ENCODE results near the gene SLC26A1. TPM values are rescaled to one million over a fixed set of nuclear protein-coding genes. Genes with fewer than 3 reads are reported as not detected.

Gene SLC26A1
- polyA plus RNA-seq, 3 donors from 2014 or later, result 0.52 to 0.77 TPM; not detected in 1

GRCh38 chr4:1022739-1023066 is 29.5 kb upstream of the SLC26A1 start:
- Mint-ChIP-seq H3K4me3 (no peak overlapping the region), H3K36me3 (no peaks in the 10 kb centered on the region), H3K27ac (no peak overlapping the region), H3K27me3 (ENCODE audit: low read depth in 3 of 3) (peaks cover 0 to 3% (median 0%) of the 10 kb centered on the region in 3 donors), H3K9me3 (no peaks in the 10 kb centered on the region), H3K4me1 (peaks cover 0 to 3% of the 10 kb centered on the region in 2 donors)
- no peak for DNase-seq

DNA sequence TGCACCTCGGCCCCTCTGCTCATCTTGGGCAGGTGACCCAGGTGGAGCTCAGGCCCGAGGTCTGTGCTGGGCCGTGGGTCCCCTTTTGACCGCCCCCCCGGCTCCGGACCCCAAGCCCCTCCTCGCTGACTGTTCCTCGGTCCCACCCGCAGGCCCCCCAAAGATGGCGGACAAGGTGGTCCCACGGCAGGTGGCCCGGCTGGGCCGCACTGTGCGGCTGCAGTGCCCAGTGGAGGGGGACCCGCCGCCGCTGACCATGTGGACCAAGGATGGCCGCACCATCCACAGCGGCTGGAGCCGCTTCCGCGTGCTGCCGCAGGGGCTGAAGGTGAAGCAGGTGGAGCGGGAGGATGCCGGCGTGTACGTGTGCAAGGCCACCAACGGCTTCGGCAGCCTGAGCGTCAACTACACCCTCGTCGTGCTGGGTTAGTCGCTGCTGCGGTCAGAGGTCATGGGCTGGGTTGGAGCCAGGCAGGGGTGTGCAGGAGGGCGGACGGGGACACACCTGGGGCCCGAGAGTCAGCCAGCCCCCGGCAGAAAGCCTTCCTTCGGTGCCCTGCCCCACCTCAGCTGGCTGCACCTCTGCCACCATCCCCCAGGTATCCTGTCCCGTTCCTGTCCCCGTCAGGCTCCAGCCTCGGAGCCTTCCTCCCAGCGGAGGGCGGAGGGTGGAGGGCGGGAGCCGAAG is 29.0 kb upstream of the SLC26A1 start:
- no peaks in the 10 kb centered on the region for H3K36me3 Mint-ChIP-seq
- no peak overlapping the region for H3K27ac Mint-ChIP-seq
- no peaks in the 10 kb centered on the region for H3K9me3 Mint-ChIP-seq
- H3K27me3 Mint-ChIP-seq (ENCODE audit: low read depth in 3 of 3), result peaks cover 0 to 3% (median 0%) of the 10 kb centered on the region in 3 donors
- H3K4me1 Mint-ChIP-seq, result peaks cover 0 to 3% of the 10 kb centered on the region in 2 donors
- no peak overlapping the region for H3K4me3 Mint-ChIP-seq
- DNase-seq, result no peak

- H3K27me3 Mint-ChIP-seq (ENCODE audit: low read depth in 3 of 3), result peaks cover 0 to 5% (median 0%) of the 10 kb centered on the region in 3 donors
- H3K27ac Mint-ChIP-seq, result no peak overlapping the region
- H3K4me3 Mint-ChIP-seq, result no peak overlapping the region
Measured at GRCh38 chr4:1021386-1022050, 28.3 kb upstream of the SLC26A1 start.

DNA sequence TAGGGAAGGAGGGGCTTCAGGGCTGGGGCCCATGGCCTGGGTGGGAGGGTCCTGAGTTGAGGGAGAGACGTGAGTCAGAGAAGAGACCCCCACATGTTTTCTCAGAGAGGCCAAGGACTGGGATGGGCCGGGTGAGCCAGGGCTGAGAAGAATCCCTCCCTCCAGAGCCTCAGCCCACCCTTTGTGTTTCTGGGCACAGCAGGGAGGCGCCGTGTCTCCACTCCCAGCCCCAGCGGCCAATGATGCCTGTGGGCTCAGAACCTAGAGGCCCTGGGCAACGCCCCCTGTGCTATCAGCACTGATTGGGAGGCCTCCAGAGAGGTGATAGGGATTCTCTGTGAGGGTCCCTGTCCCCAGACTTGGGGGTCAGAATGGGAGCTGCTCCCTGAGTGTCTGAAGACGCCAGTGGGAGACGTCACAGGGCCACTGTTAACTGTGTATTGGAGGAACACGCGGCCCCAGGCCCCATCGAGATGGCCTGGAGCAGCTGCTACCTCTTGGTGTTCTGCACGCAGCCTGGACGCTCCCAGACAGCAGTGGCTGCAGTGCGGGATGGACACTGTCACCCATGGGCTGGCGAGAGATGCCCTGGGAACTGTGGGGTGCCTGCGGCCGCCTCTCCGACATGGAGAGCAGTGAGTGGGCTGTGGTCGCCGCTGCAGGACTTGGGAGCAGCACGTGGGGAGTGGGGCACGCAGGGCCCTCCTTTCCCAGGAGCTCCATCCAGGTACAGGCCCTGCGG is 26.7 kb upstream of the SLC26A1 start:
- no peaks in the 10 kb centered on the region for H3K4me1 Mint-ChIP-seq
- no peak overlapping the region for H3K4me3 Mint-ChIP-seq
- no peak overlapping the region for H3K27ac Mint-ChIP-seq
- no peaks in the 10 kb centered on the region for H3K9me3 Mint-ChIP-seq
- no peak for DNase-seq
- peaks cover 0 to 5% (median 0%) of the 10 kb centered on the region in 3 donors for H3K27me3 Mint-ChIP-seq (ENCODE audit: low read depth in 3 of 3)
- H3K36me3 Mint-ChIP-seq, result no peaks in the 10 kb centered on the region

More at GRCh38 chr4:1021386-1022050, 28.3 kb upstream of the SLC26A1 start:
- Mint-ChIP-seq H3K36me3 (no peaks in the 10 kb centered on the region), H3K9me3 (no peaks in the 10 kb centered on the region), H3K4me1 (peaks cover 0 to 3% of the 10 kb centered on the region in 2 donors)
- no peak for DNase-seq

DNA sequence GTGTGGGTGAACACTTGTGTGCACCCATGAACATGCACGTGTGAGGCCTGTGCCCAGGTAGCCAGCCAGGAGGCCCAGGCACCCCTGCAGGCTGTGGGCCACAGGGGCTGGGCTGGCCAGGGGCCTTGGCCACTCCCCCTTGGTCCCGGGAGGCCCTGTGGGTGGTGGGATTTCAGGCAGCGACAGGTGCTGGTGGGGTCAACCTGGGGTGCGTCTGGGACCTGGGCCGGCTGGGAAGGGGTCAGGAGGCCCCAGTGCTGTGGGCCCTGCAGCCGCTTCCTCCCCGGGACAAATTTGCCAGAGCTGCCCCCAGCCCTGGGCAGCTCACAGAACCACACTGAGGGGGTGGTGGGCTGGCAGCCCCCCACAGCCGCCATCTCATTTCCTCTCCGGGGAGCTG is 26.1 kb upstream of the SLC26A1 start:
- Mint-ChIP-seq H3K4me3 (no peak overlapping the region), H3K27ac (no peak overlapping the region), H3K36me3 (no peaks in the 10 kb centered on the region), H3K27me3 (ENCODE audit: low read depth in 3 of 3) (peaks cover 0 to 5% (median 0%) of the 10 kb centered on the region in 3 donors), H3K4me1 (no peaks in the 10 kb centered on the region), H3K9me3 (no peaks in the 10 kb centered on the region)
- no peak for DNase-seq

DNA sequence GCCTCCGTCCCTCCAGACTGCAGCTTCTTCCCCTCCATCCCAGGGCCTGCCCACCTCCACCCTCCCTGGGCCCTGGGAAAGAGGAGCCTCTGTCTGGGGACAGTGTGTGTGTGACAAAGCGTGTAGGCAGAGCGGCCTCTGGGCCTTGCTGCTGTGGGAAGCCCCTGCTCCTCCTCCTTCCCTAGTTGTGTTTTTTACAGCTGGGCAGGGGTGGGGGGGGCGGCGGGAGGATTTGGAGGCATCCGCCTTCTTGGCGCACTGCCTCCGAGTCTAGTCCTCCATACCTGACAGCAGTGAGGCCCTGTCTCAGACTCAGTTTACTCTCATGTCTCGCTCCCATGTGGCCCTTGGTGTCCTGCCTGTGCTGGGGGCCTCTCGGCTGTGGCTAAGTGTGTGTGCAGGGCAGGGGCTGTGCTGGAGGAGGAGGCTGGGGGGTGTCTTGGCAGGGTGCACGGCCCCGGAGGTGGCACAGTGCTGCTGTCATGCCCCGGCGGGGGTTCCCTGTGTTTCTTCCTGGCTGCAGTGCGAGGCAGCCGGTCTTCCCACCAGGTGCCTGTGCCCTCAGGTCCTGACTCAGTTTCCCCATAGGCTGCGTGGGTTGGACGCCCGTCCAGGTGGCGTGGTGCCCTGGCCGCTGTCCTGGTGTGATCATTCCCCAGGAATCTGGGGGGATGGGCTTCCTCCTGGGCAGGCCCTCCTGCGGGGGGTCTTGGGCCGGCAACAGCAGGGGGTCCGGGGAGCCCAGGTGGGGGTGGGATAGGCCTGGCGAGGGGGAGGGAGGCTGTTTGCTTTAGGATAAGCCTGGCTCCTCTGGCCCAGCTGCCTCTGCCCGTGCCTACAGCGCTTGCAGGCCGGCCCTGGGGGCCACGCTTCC is 25.2 kb upstream of the SLC26A1 start:
- no peak overlapping the region for H3K27ac Mint-ChIP-seq
- H3K27me3 Mint-ChIP-seq (ENCODE audit: low read depth in 3 of 3), result peaks cover 0 to 7% (median 0%) of the 10 kb centered on the region in 3 donors
- H3K4me1 Mint-ChIP-seq, result no peaks in the 10 kb centered on the region
- no peak for DNase-seq
- no peaks in the 10 kb centered on the region for H3K9me3 Mint-ChIP-seq
- no peaks in the 10 kb centered on the region for H3K36me3 Mint-ChIP-seq
- H3K4me3 Mint-ChIP-seq, result no peak overlapping the region

DNA sequence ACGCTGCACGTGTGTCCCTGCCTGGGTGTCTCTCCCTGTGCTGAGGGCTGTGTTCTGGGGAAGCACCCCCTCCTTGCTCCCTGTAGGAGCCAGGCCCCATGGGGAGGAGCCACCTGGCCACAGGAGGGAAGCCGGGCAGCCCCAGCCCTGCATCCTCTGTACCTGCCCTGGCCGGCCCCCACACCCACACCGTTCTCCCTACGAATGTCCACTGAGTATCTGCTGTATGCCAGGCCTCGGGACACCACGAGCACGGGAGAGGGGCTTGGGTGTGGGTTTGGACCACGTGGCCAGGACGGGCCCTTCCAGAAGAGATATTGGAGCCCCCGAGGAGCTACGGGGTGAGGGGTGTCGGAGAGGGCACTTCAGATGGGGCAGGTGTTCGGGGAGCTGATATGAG is 24.5 kb upstream of the SLC26A1 start:
- no peak for DNase-seq
- Mint-ChIP-seq H3K27me3 (ENCODE audit: low read depth in 3 of 3) (peaks cover 0 to 7% (median 0%) of the 10 kb centered on the region in 3 donors), H3K27ac (no peak overlapping the region), H3K4me1 (no peaks in the 10 kb centered on the region), H3K4me3 (no peak overlapping the region), H3K9me3 (no peaks in the 10 kb centered on the region), H3K36me3 (no peaks in the 10 kb centered on the region)

DNA sequence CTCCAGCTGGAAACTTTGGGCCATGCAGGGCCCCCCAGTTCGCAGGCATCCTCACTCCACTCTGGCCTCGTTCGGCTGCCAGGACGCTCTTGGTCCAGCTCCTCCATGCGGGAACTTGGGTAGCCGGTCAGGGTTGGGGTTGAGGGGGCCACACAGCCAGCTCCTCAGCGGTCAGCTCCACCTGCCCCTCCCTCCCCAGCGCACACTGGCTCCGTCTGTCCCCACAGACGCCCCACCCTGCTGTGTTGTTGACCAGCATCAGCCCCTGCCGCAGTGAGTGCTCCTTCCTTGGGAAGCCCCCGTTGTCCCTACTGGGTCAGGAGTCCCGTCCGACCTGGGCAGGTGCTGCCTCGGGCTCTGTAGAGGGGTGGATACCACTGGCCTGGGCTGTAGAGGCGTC is 24.0 kb upstream of the SLC26A1 start:
- no peak for DNase-seq
- Mint-ChIP-seq H3K4me1 (no peaks in the 10 kb centered on the region), H3K4me3 (no peak overlapping the region), H3K27me3 (ENCODE audit: low read depth in 3 of 3) (peaks cover 0 to 7% (median 0%) of the 10 kb centered on the region in 3 donors), H3K27ac (no peak overlapping the region), H3K9me3 (no peaks in the 10 kb centered on the region), H3K36me3 (no peaks in the 10 kb centered on the region)

DNA sequence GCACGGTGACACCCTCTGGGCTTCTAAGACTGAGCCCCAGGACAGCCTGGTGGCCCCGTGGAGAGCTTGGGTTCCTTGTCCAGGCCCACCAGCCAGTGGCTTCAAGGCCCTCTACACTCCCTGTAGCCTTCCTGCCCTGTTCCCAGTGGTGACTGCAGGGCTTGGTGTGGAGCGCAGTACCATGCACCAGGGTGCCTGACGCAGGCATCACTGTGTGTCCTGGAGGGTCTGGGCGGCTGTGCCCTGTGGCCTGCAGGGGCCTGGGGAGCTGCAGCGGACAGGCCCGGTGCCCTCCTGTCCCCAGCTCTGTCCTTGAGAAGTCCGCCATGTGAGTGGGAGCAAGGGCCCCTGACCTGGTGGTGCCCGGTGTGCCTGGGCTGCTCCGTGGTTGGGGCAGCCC is 22.5 kb upstream of the SLC26A1 start:
- Mint-ChIP-seq H3K4me1 (peaks cover under 1% of the 10 kb centered on the region in 2 donors), H3K36me3 (no peaks in the 10 kb centered on the region), H3K9me3 (no peaks in the 10 kb centered on the region), H3K27me3 (ENCODE audit: low read depth in 3 of 3) (peaks cover 0 to 8% (median under 1%) of the 10 kb centered on the region in 3 donors), H3K4me3 (no peak overlapping the region), H3K27ac (no peak overlapping the region)
- no peak for DNase-seq

- Mint-ChIP-seq H3K36me3 (no peaks in the 10 kb centered on the region), H3K4me1 (peaks cover 5 to 6% of the 10 kb centered on the region in 2 donors), H3K4me3 (no peak overlapping the region), H3K27ac (no peak overlapping the region), H3K9me3 (no peaks in the 10 kb centered on the region), H3K27me3 (ENCODE audit: low read depth in 3 of 3) (peaks cover 4 to 12% (median 5%) of the 10 kb centered on the region in 3 donors)
- no peak for DNase-seq
Measured at GRCh38 chr4:1015179-1015578, 22.0 kb upstream of the SLC26A1 start.

- peak overlapping the region in 3 of 5 donors; percentile 35 to 42 (median 39) for H3K4me3 Mint-ChIP-seq
- H3K4me1 Mint-ChIP-seq, result peaks cover 5 to 7% of the 10 kb centered on the region in 2 donors
- DNase-seq, result no peak
- peaks cover 5 to 13% (median 6%) of the 10 kb centered on the region in 3 donors for H3K27me3 Mint-ChIP-seq (ENCODE audit: low read depth in 3 of 3)
- H3K27ac Mint-ChIP-seq, result no peak overlapping the region
- H3K36me3 Mint-ChIP-seq, result no peaks in the 10 kb centered on the region
- no peaks in the 10 kb centered on the region for H3K9me3 Mint-ChIP-seq
Measured at GRCh38 chr4:1014291-1015167, 21.3 kb upstream of the SLC26A1 start.

GRCh38 chr4:1013225-1014073 is 20.2 kb upstream of the SLC26A1 start:
- Mint-ChIP-seq H3K9me3 (no peaks in the 10 kb centered on the region), H3K27me3 (ENCODE audit: low read depth in 3 of 3) (peaks cover 8 to 21% (median 9%) of the 10 kb centered on the region in 3 donors), H3K4me3 (peak overlapping the region in 4 of 5 donors; percentile 7 to 42 (median 37)), H3K4me1 (peaks cover 12 to 15% of the 10 kb centered on the region in 2 donors), H3K27ac (no peak overlapping the region), H3K36me3 (no peaks in the 10 kb centered on the region)
- no peak for DNase-seq

Data from immature natural killer cell (primary cell).